Neural cell (in vitro differentiated cells): Measurements from ENCODE around the gene AOX1. TPM values are rescaled to one million over a fixed set of nuclear protein-coding genes. Genes with fewer than 3 reads are reported as not detected.

Source experiments
- H2AFZ ChIP-seq: fragments of 200-600, 300-800 bp; sonication (generic), shearing (Covaris generic); 2 replicates; pipeline ENCODE4 v1.6.0; 2014; ENCODE audit warnings: low read depth, mild to moderate bottlenecking, antibody characterized with exemption, low read length, moderate library complexity
- H3F3A ChIP-seq: fragments of 200-600 bp; shearing (Covaris generic); 2 replicates; pipeline ENCODE4 v1.6.1; 2016; ENCODE audit warnings: mild to moderate bottlenecking, moderate library complexity, mixed read lengths, antibody characterized with exemption, low read length; ENCODE audit not compliant: insufficient read depth, poor library complexity, severe bottlenecking
- H3K27ac ChIP-seq: fragments of 200-600, 300-800 bp; sonication (generic), shearing (Covaris generic); 2 replicates; pipeline ENCODE4 v1.5.1; 2014; ENCODE audit warnings: mild to moderate bottlenecking, low read length, moderate library complexity
- H3K27me3 ChIP-seq: fragments of 300-800, 200-600 bp; sonication (generic), shearing (Covaris generic); 2 replicates; pipeline ENCODE4 v1.6.0; 2014; ENCODE audit warnings: mild to moderate bottlenecking, low read depth, low read length, moderate library complexity; ENCODE audit not compliant: insufficient read depth
- H3K36me3 ChIP-seq: fragments of 300-800, 200-600 bp; sonication (generic), shearing (Covaris generic); 2 replicates; pipeline ENCODE4 v1.5.1; 2014; ENCODE audit warnings: mild to moderate bottlenecking, antibody characterized with exemption, low read length, moderate library complexity; ENCODE audit not compliant: insufficient read depth
- H3K4me2 ChIP-seq: fragments of 300-800, 200-600 bp; sonication (generic), shearing (Covaris generic); 2 replicates; pipeline ENCODE4 v1.6.0; 2014; ENCODE audit warnings: mild to moderate bottlenecking, low read length
- H3K4me3 ChIP-seq: fragments of 300-800, 200-600 bp; sonication (generic), shearing (Covaris generic); 2 replicates; pipeline ENCODE4 v1.5.1; 2014; ENCODE audit warnings: mild to moderate bottlenecking, low read length, moderate library complexity
- H3K79me2 ChIP-seq: fragments of 200-600 bp; shearing (Covaris generic); replicated peaks from 2 replicates; pipeline ENCODE4 v1.6.0; 2014; ENCODE audit warnings: mild to moderate bottlenecking, low read length, moderate library complexity; ENCODE audit not compliant: insufficient read depth
- H3K9ac ChIP-seq: fragments of 300-800, 200-600 bp; sonication (generic), shearing (Covaris generic); 2 replicates; pipeline ENCODE4 v1.6.1; 2016; ENCODE audit warnings: mild to moderate bottlenecking, low read length, mixed read lengths
- H3K9me2 ChIP-seq: fragments of 200-600 bp; shearing (Covaris generic); 2 replicates; pipeline ENCODE4 v1.6.1; 2016; ENCODE audit warnings: mild to moderate bottlenecking, low read length, mixed read lengths; ENCODE audit not compliant: insufficient read depth
- H3K9me3 ChIP-seq: fragments of 200-600, 300-800 bp; sonication (generic), shearing (Covaris generic); 2 replicates; pipeline ENCODE4 v1.6.1; 2016; ENCODE audit warnings: mild to moderate bottlenecking, mixed run types, low read length, moderate library complexity, mixed read lengths
- H4K20me1 ChIP-seq: fragments of 200-600 bp; shearing (Covaris generic); 2 replicates; pipeline ENCODE4 v1.6.1; 2016; ENCODE audit warnings: mild to moderate bottlenecking, mixed run types; ENCODE audit not compliant: insufficient read depth
- EP300 ChIP-seq: fragments of 450-650 bp; conservative IDR thresholded peaks from 2 replicates; pipeline ENCODE4 v1.6.1; 2014; ENCODE audit warnings: antibody characterized with exemption, mild to moderate bottlenecking, moderate library complexity; ENCODE audit not compliant: poor library complexity, severe bottlenecking
- EZH2 ChIP-seq: fragments of 200-600, 300-800 bp; shearing (Covaris generic), sonication (generic); IDR thresholded peaks from 2 replicates; pipeline ENCODE4 v1.6.1; 2014; ENCODE audit warnings: antibody characterized with exemption, low read length, borderline replicate concordance, mild to moderate bottlenecking; ENCODE audit not compliant: insufficient read depth, poor library complexity, severe bottlenecking
- MXI1 ChIP-seq: fragments of 450-650 bp; conservative IDR thresholded peaks from 2 replicates; pipeline ENCODE4 v1.6.1; 2014; ENCODE audit warnings: antibody characterized with exemption, mild to moderate bottlenecking; ENCODE audit not compliant: poor library complexity, severe bottlenecking
- POLR2AphosphoS5 ChIP-seq: IDR thresholded peaks from 2 replicates; pipeline ENCODE4 v1.6.1; 2012
- RAD21 ChIP-seq: fragments of 450-650 bp; conservative IDR thresholded peaks from 2 replicates; pipeline ENCODE4 v1.6.1; 2014; ENCODE audit warnings: antibody characterized with exemption, mild to moderate bottlenecking, moderate library complexity
- SMC3 ChIP-seq: fragments of 450-650 bp; conservative IDR thresholded peaks from 2 replicates; pipeline ENCODE4 v1.6.1; 2014; ENCODE audit warnings: antibody characterized with exemption, mild to moderate bottlenecking, moderate library complexity; ENCODE audit not compliant: poor library complexity
- TAF1 ChIP-seq: IDR thresholded peaks from 2 replicates; pipeline ENCODE4 v1.6.1; 2012; ENCODE audit warnings: low read depth
- polyA plus RNA-seq: library from polyadenylated mRNA; depleted of rRNA; stranded (reverse); fragments of >200 nt; gene quantifications from 2 replicates; pipeline ENCODE4 v1.2.3, GENCODE V29; 2014
- TF ChIP-seq, protein P1 (sequence below): IDR thresholded peaks from 2 replicates; pipeline ENCODE4 v1.6.1; 2012; ENCODE audit warnings: borderline replicate concordance
- TF ChIP-seq, protein P2 (sequence below): fragments of 450-650 bp; IDR thresholded peaks from 2 replicates; pipeline ENCODE4 v1.5.1; 2014; ENCODE audit warnings: antibody characterized with exemption, mild to moderate bottlenecking, moderate library complexity; ENCODE audit not compliant: poor library complexity, severe bottlenecking

Gene AOX1
- polyA plus RNA-seq, 1 donor from 2014 or later: not detected

DNA sequence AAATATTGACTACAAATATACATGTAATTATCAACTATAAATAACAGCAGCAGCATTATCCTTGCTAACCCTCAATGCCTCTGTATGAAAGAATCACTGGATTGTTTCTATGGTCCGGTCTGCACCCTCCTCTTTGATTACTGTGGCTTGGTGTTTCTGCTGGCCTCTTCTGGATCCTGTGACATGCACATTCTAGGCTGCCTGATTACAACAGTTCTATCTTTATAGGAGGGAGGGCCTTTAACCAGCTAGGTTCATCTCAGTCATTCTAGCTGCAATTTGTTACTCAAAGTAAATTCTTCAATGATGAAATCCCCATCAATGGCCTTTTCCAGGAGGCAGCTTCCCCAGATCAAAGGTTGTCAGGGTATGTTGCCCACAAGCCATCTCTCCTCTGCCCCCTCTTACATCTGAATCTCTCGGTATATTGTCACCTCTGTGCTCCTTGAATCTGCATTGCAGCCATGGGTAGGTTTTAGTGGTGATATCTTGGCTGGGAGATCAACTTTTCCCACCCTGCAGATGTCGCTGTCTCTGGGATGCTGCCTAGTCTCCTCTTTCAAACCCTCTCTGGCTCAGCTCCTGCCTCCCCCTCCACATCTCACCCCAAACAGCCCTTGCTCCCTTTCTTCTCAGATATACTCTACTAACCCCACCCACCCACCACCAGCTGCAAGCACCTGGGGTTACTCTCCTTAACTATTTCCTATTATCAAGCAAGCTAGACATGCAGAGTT lies 119.7 kb downstream of the AOX1 start:
- H3K9ac ChIP-seq: no peak overlapping the region
- H3F3A ChIP-seq: no peaks in the 10 kb centered on the region
- H3K9me3 ChIP-seq: no peaks in the 10 kb centered on the region
- TF ChIP-seq, protein P1, sequence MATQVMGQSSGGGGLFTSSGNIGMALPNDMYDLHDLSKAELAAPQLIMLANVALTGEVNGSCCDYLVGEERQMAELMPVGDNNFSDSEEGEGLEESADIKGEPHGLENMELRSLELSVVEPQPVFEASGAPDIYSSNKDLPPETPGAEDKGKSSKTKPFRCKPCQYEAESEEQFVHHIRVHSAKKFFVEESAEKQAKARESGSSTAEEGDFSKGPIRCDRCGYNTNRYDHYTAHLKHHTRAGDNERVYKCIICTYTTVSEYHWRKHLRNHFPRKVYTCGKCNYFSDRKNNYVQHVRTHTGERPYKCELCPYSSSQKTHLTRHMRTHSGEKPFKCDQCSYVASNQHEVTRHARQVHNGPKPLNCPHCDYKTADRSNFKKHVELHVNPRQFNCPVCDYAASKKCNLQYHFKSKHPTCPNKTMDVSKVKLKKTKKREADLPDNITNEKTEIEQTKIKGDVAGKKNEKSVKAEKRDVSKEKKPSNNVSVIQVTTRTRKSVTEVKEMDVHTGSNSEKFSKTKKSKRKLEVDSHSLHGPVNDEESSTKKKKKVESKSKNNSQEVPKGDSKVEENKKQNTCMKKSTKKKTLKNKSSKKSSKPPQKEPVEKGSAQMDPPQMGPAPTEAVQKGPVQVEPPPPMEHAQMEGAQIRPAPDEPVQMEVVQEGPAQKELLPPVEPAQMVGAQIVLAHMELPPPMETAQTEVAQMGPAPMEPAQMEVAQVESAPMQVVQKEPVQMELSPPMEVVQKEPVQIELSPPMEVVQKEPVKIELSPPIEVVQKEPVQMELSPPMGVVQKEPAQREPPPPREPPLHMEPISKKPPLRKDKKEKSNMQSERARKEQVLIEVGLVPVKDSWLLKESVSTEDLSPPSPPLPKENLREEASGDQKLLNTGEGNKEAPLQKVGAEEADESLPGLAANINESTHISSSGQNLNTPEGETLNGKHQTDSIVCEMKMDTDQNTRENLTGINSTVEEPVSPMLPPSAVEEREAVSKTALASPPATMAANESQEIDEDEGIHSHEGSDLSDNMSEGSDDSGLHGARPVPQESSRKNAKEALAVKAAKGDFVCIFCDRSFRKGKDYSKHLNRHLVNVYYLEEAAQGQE: no peak
- TF ChIP-seq POLR2AphosphoS5: no peak
- TF ChIP-seq EZH2: no peak
- no peak for TF ChIP-seq TAF1
- H3K79me2 ChIP-seq: no peaks in the 10 kb centered on the region
- no peaks in the 10 kb centered on the region for H3K27me3 ChIP-seq
- no peak overlapping the region for H3K4me2 ChIP-seq
- H3K4me3 ChIP-seq: no peak overlapping the region
- H3K27ac ChIP-seq: no peak overlapping the region
- no peaks in the 10 kb centered on the region for H4K20me1 ChIP-seq
- no peaks in the 10 kb centered on the region for H3K9me2 ChIP-seq
- H3K36me3 ChIP-seq: no peaks in the 10 kb centered on the region
- H2AFZ ChIP-seq: no peak overlapping the region

DNA sequence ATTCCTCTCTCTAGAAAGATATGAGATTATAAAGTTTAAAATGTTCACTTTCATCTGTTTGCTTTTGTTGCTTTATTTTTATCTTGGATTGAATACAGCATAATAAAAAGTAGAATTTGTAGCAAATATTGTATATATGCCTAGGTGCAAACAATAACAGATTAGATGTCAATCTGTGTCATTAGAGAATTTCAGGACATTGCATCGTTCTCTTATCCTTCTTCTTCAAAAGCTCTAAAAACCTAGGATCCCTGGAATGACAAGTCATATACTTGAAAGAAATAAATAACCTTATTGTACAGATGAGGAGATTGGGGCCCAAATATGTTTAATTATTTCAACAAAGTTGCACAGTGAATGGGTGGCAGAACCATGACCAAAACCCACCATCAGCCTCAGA lies 123.1 kb downstream of the AOX1 start:
- Histone ChIP-seq H3K79me2 (no peaks in the 10 kb centered on the region), H2AFZ (no peak overlapping the region), H4K20me1 (no peaks in the 10 kb centered on the region), H3K4me2 (no peak overlapping the region), H3K4me3 (no peak overlapping the region), H3K9me3 (no peaks in the 10 kb centered on the region), H3K9ac (no peak overlapping the region), H3K9me2 (no peaks in the 10 kb centered on the region), H3F3A (no peaks in the 10 kb centered on the region), H3K36me3 (no peaks in the 10 kb centered on the region), H3K27me3 (no peaks in the 10 kb centered on the region), H3K27ac (no peak overlapping the region)
- TF ChIP-seq, protein P1: no peak
- TF ChIP-seq RAD21 (no peak), MXI1 (no peak), SMC3 (no peak), EP300 (no peak), EZH2 (no peak), TAF1 (no peak), POLR2AphosphoS5 (no peak)
- TF ChIP-seq, protein P2, sequence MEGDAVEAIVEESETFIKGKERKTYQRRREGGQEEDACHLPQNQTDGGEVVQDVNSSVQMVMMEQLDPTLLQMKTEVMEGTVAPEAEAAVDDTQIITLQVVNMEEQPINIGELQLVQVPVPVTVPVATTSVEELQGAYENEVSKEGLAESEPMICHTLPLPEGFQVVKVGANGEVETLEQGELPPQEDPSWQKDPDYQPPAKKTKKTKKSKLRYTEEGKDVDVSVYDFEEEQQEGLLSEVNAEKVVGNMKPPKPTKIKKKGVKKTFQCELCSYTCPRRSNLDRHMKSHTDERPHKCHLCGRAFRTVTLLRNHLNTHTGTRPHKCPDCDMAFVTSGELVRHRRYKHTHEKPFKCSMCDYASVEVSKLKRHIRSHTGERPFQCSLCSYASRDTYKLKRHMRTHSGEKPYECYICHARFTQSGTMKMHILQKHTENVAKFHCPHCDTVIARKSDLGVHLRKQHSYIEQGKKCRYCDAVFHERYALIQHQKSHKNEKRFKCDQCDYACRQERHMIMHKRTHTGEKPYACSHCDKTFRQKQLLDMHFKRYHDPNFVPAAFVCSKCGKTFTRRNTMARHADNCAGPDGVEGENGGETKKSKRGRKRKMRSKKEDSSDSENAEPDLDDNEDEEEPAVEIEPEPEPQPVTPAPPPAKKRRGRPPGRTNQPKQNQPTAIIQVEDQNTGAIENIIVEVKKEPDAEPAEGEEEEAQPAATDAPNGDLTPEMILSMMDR: no peak
